Fibroblast of skin of left quadriceps (primary cell): Measurements from ENCODE around the gene NKAIN2.

Source experiments
- DNase-seq, 2 experiments: peaks; one replicate each; pipeline ENCODE4 v3.0.0-alpha.2; 2013; ENCODE audit warnings: low read depth in 2 of 2

The NKAIN2 gene

DNA sequence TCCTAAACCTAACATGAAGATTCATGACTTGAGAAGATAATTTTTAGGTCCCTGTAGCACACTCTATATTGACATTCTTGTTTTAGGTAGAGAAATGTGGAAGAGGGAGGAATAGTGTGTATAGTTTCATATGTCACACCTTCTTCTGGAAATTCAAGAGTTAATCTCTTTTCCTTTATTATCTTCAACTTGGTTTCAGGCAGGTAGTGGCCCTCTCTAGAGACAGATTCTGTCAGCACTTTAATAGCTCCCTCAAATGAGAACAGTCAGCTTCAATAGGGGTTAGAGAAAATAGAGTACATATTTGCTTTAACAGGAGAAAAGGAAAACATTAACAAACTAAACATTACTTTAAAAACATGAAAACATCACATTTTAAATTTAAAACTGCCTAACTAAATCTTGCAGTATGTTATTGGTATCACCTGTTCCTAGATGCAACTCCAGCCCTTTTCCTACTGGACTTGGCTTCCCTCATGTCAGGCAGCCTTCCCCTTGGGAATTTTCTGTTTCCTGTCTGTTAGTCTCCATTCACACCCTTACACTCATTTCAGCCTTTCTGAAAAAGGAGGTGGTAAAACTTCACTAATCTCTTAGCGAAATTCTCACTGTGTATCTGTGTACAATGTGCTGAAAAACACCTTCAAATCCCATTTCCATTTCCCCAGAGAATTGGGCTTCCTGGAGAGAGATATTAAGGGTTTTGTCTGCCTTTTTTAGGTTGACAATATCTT, 966.3 kb downstream of the NKAIN2 start:
- no peak for DNase-seq

DNA sequence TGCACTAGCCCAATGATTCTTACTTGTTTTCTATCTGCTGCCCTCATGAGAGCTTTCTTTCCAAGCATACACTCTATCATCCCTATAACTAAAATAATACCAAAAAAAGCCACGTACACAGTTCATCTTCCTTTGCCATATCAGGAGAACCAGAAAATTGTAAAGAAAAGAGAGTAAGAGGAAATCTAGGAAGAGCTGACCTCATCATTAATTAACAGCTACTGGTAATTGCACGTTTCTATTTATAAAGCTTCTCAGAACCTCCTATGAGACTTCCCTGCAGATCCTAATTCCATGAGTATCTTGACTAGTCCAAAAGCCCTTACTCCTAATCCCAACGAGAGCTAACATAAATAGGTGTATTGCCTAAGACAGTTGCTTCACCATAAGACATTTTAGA, 967.1 kb downstream of the NKAIN2 start:
- DNase-seq: no peak

DNA sequence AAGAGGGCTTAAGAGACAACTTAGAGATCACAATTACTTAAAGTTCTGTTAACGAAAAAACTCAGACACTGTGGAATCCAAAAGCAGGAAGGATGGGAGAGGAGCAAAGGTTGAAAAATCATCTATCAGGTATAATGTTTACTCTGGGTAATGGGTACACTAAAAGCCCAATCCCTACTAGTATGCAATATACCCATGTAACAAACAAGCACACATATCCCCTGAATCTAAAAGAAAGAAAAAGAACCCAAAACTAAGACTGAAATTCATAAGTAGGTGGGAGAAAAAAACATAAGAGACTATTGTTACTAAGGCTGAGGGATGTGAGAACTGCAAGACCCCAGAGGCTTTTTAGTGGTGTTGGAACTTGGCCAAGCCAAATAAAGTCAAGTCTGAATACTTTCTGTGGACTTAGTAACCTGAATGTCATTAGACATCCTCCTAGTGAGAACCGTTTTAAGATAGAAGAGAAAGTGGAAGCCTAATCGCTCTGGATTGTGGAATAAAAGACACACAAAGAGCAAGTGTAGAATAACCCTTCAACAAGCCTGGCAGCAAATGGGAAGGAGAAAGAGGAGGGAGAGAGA, 969.2 kb downstream of the NKAIN2 start:
- DNase-seq: no peak

DNA sequence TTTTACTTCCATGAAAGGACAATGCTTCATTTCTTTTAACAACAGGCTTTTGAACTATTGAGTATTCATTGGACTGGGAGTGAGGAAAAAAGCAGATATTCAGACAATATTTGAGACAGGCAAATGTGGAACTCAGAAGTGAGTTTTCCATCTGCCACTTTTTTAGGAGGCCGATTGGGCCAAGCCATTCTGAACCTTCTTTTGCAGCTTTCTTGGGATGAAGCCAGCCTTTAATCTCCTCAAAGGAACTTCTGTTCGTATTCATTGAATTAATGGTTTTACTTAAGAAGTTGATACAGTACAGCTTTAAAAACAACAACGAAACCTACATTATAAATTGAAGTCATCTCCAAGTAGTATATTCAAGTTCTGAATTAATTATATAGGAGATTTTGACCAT, 971.5 kb downstream of the NKAIN2 start:
- DNase-seq: no peak

DNA sequence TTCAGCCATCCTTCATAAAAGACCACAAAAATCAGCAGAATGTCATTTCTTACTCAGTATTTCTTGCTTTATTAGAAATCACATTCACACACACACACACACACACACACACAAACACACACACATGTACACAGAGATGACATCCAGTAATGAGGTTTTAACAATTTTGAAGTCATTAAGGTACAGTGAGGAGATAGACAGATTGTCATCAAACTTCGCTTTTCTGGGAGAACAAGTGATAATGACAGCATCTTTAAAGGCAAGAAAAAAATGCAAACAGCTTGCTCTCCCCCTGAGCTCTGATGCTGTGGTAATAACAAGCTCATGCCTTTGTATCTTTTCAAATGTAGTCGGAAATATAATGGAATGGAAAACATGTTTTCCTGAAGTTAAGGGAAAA, 974.2 kb downstream of the NKAIN2 start:
- DNase-seq: no peak

DNA sequence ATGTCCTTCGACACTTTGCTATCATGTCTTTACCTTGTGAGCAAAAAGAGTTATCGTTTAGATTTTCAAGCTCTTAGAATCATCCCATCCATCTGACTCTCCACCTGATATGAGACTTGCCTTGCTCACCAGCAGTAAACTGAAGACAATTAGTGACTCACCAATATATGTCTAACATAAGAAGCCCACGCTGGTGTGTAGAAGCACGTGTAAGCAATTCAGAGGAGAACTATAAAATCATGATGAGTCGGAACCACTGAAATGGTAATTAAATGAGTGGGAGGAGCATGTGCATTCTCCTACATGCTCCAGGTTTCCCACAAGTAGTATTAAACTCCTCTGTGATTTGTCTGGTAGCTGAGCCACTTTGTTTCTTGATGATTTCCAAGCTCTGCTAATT, 977.0 kb downstream of the NKAIN2 start:
- DNase-seq: peak; percentile 3 to 4

DNA sequence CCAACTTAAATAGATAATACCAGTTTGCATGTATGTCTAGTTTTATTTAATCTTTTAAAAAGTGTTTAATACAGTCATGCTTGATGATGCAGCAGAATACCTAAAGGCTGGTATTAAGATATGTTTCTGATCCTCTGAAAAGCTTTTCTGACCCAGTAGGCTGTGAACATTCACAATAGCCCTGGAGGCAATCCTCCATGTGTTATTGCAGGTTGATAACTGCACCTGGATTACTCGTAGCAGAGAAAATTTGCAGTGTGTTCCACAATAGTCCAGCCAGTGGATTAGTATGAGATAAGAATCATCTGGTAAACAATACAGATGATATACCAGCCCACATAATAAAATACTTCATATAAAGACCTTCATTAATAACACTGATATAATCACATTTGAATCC, 979.7 kb downstream of the NKAIN2 start:
- no peak for DNase-seq

DNA sequence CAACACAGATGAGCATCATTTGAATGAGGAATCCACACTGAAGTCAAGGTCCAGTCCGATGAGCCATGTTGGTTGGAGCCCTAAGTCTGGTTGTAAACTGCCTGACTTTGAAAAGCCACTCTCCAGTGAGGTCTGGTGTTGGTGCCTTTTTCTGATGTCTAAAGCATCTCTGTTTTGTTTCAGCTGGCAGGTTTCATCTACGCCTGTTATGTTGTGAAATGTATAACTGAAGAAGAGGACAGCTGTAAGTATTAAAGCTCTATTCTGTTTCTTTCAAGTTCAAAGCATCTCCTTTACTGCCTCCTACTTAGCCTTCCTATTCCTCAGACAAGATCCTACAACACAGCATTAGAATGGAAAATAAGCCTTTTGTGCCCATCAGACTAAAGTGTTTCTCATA, 987.5 kb downstream of the NKAIN2 start:
- DNase-seq: no peak

DNA sequence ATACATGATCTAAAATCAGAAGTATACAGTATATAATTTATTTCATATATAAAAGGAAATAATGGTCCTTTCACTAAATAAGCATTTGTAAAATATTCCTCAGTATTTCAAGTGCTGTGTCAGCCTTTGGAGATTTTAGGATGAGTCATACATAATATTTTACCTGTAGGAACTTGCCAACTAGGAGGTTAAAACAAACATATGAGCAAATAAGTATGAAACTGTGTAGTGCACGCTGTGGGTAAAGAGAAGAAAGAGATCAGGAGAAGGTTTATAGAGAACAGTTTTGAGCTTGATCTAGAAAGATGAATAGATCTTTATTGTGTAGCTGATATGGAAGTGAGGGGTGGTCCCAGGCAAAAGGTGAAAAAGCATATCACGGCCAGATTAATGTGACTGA, 988.7 kb downstream of the NKAIN2 start:
- DNase-seq: no peak

DNA sequence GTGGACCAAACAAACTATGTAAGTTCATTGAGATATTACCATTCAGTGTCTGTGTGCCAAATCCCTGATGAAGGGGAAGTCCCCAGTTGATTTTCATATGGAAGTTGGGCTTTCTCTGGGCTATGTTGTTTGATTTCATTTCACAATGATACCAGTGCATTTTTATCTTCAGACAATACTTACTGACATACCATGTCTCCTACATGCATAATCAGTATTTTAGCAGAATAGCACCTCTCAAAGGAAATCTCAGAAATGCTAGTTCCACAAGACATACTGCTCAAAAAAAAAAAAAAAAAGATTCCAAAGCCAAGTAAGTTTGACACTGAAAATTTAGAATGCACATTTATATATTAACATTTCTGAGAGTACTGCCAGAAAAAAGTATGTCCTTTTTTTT, 989.7 kb downstream of the NKAIN2 start:
- DNase-seq: no peak

DNA sequence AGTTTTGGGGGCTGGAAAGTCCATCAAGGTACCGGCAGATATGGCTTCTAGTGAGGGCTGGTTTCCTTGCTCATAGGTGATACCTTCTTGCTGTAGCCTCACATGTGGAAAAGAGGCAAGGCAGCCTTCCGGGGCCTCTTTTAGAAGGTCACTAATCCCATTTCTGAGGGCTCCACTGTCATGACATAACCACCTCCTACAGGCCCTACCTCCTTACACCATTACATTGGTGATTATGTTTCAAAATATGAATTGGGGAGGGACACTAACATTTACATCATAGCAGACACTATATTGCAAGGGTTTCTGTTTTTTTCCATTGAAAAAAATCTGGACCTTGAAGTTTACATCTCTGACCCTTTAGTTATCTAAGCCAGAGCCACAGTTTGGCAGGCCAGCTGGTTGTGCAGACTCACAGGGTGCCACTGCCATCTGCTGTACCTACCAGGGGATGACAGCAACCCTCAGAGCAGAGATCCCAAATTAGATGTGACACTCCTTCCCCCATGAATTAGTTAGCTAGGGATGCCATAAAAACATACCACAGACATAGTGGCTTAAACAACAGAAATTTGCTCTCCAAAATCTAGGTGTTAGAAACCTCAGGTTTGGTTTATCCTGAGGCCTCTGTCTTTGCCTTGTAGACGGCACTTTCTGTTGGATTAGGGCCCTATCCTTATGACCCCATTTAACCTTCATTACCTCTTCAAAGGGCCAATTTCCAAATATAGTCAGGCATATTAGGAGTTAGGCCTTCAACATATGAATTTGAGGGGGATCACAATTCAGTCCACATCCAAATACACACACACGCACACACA, 992.2 kb downstream of the NKAIN2 start:
- no peak for DNase-seq

DNA sequence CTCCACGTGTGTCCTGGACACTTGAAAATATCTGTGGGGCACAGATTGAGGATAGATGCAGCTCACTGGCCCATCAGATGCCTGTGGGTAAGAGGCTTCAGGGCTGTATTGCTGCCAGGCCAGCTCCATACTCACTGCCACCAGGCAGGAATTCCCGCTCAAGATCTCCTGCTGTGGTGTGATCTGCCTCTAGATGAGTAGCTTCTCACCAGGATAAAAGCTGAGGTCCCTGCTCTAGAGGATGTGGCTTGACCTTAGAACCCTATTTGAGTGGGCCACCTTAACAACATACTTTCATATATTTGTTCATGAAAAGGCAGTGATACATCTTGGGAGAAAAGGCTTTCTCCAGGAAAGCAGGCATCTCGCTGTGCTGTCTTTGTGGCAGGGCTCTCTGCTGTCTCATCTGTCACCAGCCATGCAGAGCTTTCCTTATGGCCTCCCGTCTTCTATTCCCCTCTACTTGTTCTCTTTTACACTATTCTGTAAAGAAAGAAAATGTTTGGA, 992.9 kb downstream of the NKAIN2 start:
- DNase-seq: no peak

DNA sequence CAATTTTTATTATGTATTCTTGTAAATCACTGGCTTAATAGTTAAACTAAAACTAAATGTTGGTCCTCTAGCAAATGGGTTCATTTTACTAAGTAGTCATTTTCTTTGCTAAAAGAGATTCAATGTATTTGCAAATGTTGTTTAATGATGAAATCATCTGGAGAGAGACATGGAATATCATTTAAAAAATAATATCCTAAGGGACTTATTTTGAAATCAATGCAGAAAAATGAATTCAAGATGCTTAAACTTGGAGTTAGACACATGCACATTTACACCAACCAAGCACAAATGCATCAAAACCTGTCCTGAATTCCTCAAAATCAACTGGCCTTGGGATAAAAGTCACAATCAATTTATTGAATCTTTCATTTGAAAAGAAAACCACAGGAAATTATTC, 993.6 kb downstream of the NKAIN2 start:
- DNase-seq: no peak

DNA sequence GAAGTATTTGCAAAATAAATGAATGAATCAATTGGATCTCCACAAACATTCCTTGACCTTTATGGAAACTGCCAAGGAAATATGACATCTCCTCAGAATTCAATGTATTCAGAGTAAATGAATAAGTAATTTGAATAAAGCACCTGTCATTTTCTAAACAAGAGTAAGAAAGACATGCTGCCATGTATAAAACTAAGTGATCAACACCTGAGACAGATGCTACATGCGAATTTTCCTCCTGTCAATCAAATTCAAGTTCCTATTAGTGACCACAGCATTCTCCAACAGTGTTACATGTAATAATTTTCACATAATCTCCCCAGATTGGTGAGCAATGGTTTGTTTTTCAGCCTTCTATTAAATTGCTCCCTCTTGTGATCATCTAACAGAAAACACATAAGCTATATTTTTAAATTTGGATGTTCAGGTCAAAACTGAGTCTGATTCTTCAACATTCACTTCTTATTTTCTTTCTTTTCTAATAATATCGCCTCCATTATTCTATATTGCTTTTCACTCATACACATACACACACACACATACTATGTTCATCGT, 995.4 kb downstream of the NKAIN2 start:
- no peak for DNase-seq

DNA sequence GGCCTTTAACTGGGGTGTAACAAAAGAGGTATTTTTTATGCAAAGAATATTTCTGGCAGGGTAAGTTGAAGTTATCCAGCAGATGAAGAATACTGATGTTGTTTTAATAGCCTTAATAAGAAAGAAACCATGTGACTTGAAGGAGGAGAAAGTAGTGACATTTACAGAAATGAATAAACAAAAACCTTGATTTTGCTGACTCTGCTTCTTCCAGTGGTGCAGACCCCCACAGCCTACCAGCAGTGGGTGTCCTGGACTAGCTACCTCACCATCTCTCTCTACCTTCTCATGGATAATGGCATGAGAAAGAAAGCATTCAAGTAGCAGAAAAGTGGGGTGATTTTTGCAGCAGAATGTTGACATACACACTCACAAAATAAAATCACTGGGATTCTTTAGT, 996.0 kb downstream of the NKAIN2 start:
- DNase-seq: no peak

DNA sequence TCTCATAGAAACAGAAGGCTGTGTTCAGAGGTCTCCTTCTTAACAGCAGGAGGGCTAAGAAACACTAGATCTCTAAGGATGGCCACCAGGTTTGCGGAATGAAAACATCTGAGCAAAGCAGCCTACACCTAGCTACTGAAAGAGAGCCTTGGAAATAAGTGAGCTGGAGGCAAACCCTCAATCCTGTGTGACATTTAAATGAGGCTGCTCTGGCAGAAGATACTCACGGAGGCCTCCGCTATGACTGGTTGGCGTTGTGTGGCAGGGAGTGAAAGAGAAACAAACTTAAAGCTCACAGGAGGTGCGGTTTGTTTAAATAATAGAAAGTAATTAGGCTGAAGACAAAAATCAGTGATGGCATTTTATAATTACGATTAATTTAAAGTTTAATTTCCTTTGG, 996.6 kb downstream of the NKAIN2 start:
- no peak for DNase-seq

DNA sequence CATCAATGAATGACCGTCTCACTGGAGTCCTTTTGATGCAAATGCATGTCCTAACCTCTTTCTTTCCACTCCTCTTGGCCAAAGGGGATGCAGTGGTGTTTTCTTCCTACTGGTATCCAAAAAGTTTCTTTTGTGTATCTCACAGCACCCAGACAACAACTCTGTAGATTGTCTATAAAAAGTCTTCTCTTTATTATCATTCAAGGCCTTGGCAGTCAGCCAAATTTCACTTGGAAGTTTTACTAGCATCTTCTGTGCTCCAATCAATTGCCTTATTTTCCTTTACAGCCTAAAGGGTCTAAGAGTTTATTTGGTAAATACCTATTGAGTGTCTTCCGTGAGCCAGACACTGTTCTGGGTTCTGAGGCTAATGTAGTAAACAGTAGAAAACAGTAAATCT, 1008.4 kb downstream of the NKAIN2 start:
- DNase-seq: no peak

DNA sequence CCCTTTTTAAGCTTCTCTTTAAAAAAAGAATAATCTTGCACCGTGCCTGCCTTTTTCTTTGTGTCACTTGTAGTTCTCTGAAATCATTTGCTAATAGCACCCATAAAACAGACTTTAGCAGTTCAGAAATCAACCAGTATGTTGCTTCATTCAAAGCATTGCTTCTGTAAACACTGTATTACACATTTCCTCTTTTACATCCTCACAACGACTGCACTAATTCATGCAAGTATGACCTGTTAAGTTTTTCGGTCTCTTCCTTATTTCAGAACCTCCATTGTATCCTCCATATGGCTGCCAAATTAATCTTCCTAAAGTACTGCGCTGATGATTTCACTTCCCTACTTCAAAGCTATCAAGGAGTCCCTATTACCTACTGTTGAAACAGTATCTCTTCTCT, 1015.7 kb downstream of the NKAIN2 start:
- no peak for DNase-seq

DNA sequence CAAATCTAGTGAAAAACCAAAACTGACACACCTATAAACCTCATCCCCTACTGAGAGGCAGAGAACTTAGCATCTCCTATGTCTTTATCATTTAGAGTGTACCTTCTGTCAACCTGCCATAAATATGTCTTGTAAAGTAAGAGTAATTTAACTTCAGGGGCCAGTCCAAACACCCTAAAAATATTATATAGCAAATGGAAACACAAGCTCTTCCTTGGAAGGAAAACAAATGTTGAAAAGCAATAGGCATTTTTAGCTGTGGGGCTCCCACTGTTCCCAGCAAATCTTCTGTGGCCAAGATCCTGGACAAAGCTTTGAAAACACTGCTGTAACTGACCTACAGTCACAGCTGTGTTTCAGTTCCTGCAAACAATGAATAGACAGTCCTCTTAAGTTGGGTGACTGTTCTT, 1018.5 kb downstream of the NKAIN2 start:
- no peak for DNase-seq

DNA sequence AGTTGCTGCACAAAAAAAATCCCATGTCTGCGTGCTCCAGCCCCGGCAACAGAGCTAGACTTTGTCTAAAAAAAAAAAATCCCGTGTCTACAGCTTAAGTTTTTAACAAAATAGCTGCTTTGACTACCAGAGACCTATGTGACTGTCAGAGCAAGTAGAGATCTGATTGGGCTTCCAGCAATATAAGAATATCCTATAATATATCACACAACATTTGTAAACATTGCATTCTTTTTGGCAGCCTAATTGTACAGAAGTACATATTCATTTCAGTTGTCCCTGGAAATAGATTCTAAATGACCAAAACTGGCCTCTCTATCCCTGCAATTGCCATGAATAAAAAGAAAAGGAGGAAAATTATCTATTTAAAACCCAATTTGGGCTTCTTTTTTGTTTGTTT, 1019.1 kb downstream of the NKAIN2 start:
- DNase-seq: no peak

DNA sequence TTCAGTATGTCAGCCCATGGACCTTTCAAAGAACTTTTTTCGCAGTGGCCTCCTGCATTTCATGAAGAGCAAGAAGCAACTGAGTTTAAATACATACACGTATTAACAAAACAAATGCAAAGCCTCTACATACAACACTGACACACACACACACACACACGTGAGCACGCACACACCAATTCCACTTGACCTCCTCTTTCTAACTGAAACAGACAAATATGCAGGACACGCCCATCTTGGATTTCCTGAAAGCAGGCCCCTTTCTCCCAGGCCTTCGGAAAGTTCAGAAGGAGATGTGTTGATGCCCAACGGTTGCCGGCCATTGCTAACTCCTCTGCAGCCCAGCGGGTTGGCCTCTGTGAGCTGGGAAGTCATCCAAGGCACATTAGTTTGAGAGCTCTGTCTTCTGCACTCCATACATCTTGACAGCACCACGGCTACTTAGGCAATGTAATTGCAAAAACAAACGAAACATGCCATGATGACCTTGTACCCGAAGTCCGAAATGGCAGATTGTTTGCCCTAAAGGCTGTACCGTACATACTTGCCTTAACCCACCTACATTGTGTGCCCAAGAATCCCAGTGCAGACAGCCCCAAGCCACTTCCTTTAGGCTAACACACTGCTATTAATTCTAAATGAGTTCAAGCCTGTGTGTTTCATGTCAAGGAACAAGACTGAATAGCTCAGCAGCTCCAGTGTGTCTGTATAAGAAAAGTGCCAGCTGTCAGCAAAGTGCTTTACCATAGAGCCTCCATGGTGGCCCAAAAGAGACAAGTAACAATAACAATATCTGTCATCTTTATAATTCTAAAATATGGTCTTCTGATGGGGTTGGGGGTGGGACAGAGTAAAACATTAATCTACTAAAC, 1019.8 kb downstream of the NKAIN2 start:
- DNase-seq: no peak

DNA sequence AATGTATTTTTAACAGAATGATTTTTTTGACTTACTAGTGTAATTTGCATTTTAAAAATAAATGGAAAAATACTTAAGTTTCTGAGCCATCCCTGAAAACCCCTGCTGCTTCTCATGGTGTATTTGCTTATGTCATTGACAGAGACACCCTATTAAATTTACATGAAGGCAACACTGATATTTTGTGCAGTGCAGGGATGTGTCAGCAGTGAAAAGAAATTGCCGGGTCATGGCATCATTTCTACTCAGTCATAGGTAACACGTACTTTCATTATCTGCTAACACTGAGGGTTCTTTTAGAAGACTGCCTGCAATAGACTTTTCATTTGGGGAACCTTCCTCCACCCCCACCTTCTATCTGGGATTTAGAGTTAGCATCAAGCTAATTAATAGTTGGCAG, 1021.9 kb downstream of the NKAIN2 start:
- no peak for DNase-seq
